HepG2 (cell line): ENCODE results near the gene RSPH4A. TPM values are rescaled to one million over a fixed set of nuclear protein-coding genes. Genes with fewer than 3 reads are reported as not detected.

ENCODE experiments used
- ARID3A ChIP-seq: IDR thresholded peaks from 2 replicates; pipeline ENCODE4 v1.6.1; 2012; ENCODE audit warnings: low read depth, low read length, improper control_type of control experiment
- GATAD2A ChIP-seq: IDR thresholded peaks from 2 replicates; pipeline ENCODE4 v1.6.1; 2016
- HMG20B ChIP-seq: conservative IDR thresholded peaks from 2 replicates; pipeline ENCODE4 v1.6.1; 2016; ENCODE audit warnings: missing genetic modification reagents, missing compliant biosample characterization
- KAT7 ChIP-seq: IDR thresholded peaks from 2 replicates; pipeline ENCODE4 v1.6.1; 2018; ENCODE audit warnings: borderline replicate concordance, missing compliant biosample characterization
- SETDB1 ChIP-seq: sonication (generic); formaldehyde crosslinking; IDR thresholded peaks from 2 replicates; pipeline ENCODE4 v1.5.1; 2020; ENCODE audit warnings: missing genetic modification reagents, mild to moderate bottlenecking, borderline replicate concordance
- SIX1 ChIP-seq: sonication (generic); formaldehyde crosslinking; IDR thresholded peaks from 2 replicates; pipeline ENCODE4 v1.4.0; 2020; ENCODE audit warnings: missing genetic modification reagents, borderline replicate concordance
- U2AF2 ChIP-seq: fragments of 200-400 bp; formaldehyde crosslinking; IDR thresholded peaks from 2 replicates; pipeline ENCODE4 v1.6.1; 2017; ENCODE audit warnings: low read depth, mild to moderate bottlenecking, low read length
- ZBTB2 ChIP-seq: sonication (generic); formaldehyde crosslinking; IDR thresholded peaks from 2 replicates; pipeline ENCODE4 v1.8.0; 2022; ENCODE audit warnings: low read depth, missing genetic modification reagents
- ZNF280D ChIP-seq: sonication (generic); formaldehyde crosslinking; IDR thresholded peaks from 2 replicates; pipeline ENCODE4 v1.5.1; 2020; ENCODE audit warnings: mild to moderate bottlenecking, missing genetic modification reagents
- ZNF318 ChIP-seq: sonication (generic); formaldehyde crosslinking; IDR thresholded peaks from 2 replicates; pipeline ENCODE4 v1.4.0; 2020; ENCODE audit warnings: mild to moderate bottlenecking, missing genetic modification reagents
- ZNF598 ChIP-seq: sonication (generic); formaldehyde crosslinking; IDR thresholded peaks from 2 replicates; pipeline ENCODE4 v1.5.1; 2020; ENCODE audit warnings: mild to moderate bottlenecking, missing genetic modification reagents, borderline replicate concordance
- ZNF839 ChIP-seq: sonication (generic); formaldehyde crosslinking; IDR thresholded peaks from 2 replicates; pipeline ENCODE4 v1.4.0; 2020; ENCODE audit warnings: missing genetic modification reagents, mild to moderate bottlenecking, borderline replicate concordance
- ZSCAN30 ChIP-seq: sonication (generic); formaldehyde crosslinking; IDR thresholded peaks from 2 replicates; pipeline ENCODE4 v1.5.0; 2020; ENCODE audit warnings: mild to moderate bottlenecking, missing genetic modification reagents
- polyA plus RNA-seq, 8 experiments: library from polyadenylated mRNA; depleted of rRNA in 3 of 8; stranded (reverse) in 7 of 8; unstranded in 1 of 8; fragments of >200 nt; fragmentation: Illumina TruSeq in 4 of 8; extraction: Trizol in 4 of 8; gene quantifications; 2 replicates each; pipeline versions ENCODE4 v1.2.1 to v1.2.3, GENCODE V29; 2011 to 2016; ENCODE audit warnings: low read depth in 4 of 8, missing spikeins in 1 of 8, mixed read lengths in 1 of 8; ENCODE audit not compliant: insufficient read depth in 1 of 8
- total RNA-seq, 5 experiments: library from RNA; depleted of rRNA; stranded (reverse); fragments of >200 nt; fragmentation: Illumina TruSeq; extraction: Trizol; gene quantifications; 2 replicates each; pipeline ENCODE4 v1.2.3, GENCODE V29; 2016; ENCODE audit warnings: low read depth in 1 of 5

Gene RSPH4A
- total and polyA plus RNA-seq, 2 of the 13 experiments (the other 11 are each of a cell fraction or from before 2014, with no cell fraction given), result 0.24 to 0.40 TPM

GRCh38 chr6:116570856-116571682, 45.2 kb upstream of the RSPH4A start, which contains the start of gene RWDD1 (continued):
- TF ChIP-seq ZNF318 (CRISPR knock-in tag) (peak; percentile 80; the same call in 1 of the 2 replicates), SIX1 (CRISPR knock-in tag) (peak; percentile 72), ZNF280D (CRISPR knock-in tag) (peak; percentile 89), KAT7 (CRISPR knock-in tag) (peak; percentile 98; the same call in 1 of the 2 replicates), ARID3A (peak; percentile 49; the same call in 1 of the 2 replicates), ZBTB2 (CRISPR knock-in tag) (peak; percentile 81; the same call in 1 of the 2 replicates), SETDB1 (CRISPR knock-in tag) (no peak), HMG20B (CRISPR knock-in tag) (peak; percentile 16; the same call in 1 of the 2 replicates), ZNF598 (CRISPR knock-in tag) (peak; percentile 98; the same call in 1 of the 2 replicates), GATAD2A (CRISPR knock-in tag) (peak; percentile 89), ZSCAN30 (CRISPR knock-in tag) (peak; percentile 99), U2AF2 (no peak), ZNF839 (CRISPR knock-in tag) (peak; percentile 85; the same call in 1 of the 2 replicates)
